Ishikawa (cell line): ENCODE measurements around the gene IHH.

Source experiments
- CEBPB ChIP-seq: IDR thresholded peaks from 2 replicates; pipeline ENCODE4 v1.6.1; 2012
- CREB1 ChIP-seq: IDR thresholded peaks from 2 replicates; pipeline ENCODE4 v1.6.1; 2012; ENCODE audit warnings: low read depth
- EGR1 ChIP-seq: IDR thresholded peaks from 2 replicates; pipeline ENCODE4 v1.6.1; 2012
- EP300 ChIP-seq: IDR thresholded peaks from 2 replicates; pipeline ENCODE4 v1.6.1; 2012; ENCODE audit warnings: borderline replicate concordance
- FOXM1 ChIP-seq: IDR thresholded peaks from 2 replicates; pipeline ENCODE4 v1.6.1; 2012; ENCODE audit warnings: low read depth, borderline replicate concordance
- NFIC ChIP-seq: IDR thresholded peaks from 2 replicates; pipeline ENCODE4 v1.6.1; 2012
- RAD21 ChIP-seq: IDR thresholded peaks from 2 replicates; pipeline ENCODE4 v1.6.1; 2012; ENCODE audit warnings: low read depth
- TAF1 ChIP-seq: IDR thresholded peaks from 2 replicates; pipeline ENCODE4 v1.6.1; 2012; ENCODE audit warnings: low read depth, mild to moderate bottlenecking
- TCF12 ChIP-seq: IDR thresholded peaks from 2 replicates; pipeline ENCODE4 v1.6.1; 2012; ENCODE audit warnings: low read depth
- TEAD4 ChIP-seq: IDR thresholded peaks from 2 replicates; pipeline ENCODE4 v1.6.1; 2012
- YY1 ChIP-seq: IDR thresholded peaks from 2 replicates; pipeline ENCODE4 v1.6.1; 2012; ENCODE audit warnings: low read depth
- ZBTB7A ChIP-seq: IDR thresholded peaks from 2 replicates; pipeline ENCODE4 v1.6.1; 2012; ENCODE audit warnings: low read depth
- TF ChIP-seq, protein P1 (sequence below): IDR thresholded peaks from 2 replicates; pipeline ENCODE4 v1.6.1; 2012
- TF ChIP-seq, protein P2 (sequence below): IDR thresholded peaks from 2 replicates; pipeline ENCODE4 v1.6.1; 2012
- TF ChIP-seq, protein P3 (sequence below): IDR thresholded peaks from 2 replicates; pipeline ENCODE4 v1.6.1; 2012; ENCODE audit warnings: low read depth, mild to moderate bottlenecking

The IHH gene

GRCh38 chr2:219090436-219091299 lies 29.9 kb upstream of the IHH start:
- no peak for TF ChIP-seq ZBTB7A
- no peak for TF ChIP-seq TEAD4
- TF ChIP-seq EP300, result no peak

- no peak for TF ChIP-seq ZBTB7A
- no peak for TF ChIP-seq TEAD4
Observed at GRCh38 chr2:219089330-219089729, 28.6 kb upstream of the IHH start.

DNA sequence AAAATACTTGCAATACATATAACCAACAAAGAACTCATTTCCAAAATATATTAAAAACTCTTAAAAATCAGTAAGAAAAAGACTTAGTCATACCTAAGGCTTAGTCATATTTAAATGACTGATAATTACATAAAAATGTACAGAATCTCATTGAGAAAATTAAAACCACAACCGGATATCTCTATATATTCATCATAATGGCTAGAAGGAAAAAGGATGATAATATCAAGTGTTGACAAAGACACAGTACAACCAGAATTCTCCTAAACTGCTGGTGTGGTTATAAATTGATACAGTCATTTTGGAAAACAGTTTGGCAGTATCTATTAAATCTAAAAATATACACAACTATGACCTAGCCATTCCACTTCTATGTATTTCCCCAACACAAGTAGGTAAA lies 27.1 kb upstream of the IHH start:
- TF ChIP-seq TAF1, result no peak
- TF ChIP-seq, protein P1, sequence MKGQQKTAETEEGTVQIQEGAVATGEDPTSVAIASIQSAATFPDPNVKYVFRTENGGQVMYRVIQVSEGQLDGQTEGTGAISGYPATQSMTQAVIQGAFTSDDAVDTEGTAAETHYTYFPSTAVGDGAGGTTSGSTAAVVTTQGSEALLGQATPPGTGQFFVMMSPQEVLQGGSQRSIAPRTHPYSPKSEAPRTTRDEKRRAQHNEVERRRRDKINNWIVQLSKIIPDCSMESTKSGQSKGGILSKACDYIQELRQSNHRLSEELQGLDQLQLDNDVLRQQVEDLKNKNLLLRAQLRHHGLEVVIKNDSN, result no peak
- TF ChIP-seq CEBPB, result no peak
- TF ChIP-seq TEAD4, result no peak
- TF ChIP-seq FOXM1, result no peak
- TF ChIP-seq ZBTB7A, result no peak
- no peak for TF ChIP-seq YY1
- no peak for TF ChIP-seq EP300
- TF ChIP-seq, protein P2, sequence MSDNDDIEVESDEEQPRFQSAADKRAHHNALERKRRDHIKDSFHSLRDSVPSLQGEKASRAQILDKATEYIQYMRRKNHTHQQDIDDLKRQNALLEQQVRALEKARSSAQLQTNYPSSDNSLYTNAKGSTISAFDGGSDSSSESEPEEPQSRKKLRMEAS, result no peak
- no peak for TF ChIP-seq CREB1

- TF ChIP-seq, protein P3, sequence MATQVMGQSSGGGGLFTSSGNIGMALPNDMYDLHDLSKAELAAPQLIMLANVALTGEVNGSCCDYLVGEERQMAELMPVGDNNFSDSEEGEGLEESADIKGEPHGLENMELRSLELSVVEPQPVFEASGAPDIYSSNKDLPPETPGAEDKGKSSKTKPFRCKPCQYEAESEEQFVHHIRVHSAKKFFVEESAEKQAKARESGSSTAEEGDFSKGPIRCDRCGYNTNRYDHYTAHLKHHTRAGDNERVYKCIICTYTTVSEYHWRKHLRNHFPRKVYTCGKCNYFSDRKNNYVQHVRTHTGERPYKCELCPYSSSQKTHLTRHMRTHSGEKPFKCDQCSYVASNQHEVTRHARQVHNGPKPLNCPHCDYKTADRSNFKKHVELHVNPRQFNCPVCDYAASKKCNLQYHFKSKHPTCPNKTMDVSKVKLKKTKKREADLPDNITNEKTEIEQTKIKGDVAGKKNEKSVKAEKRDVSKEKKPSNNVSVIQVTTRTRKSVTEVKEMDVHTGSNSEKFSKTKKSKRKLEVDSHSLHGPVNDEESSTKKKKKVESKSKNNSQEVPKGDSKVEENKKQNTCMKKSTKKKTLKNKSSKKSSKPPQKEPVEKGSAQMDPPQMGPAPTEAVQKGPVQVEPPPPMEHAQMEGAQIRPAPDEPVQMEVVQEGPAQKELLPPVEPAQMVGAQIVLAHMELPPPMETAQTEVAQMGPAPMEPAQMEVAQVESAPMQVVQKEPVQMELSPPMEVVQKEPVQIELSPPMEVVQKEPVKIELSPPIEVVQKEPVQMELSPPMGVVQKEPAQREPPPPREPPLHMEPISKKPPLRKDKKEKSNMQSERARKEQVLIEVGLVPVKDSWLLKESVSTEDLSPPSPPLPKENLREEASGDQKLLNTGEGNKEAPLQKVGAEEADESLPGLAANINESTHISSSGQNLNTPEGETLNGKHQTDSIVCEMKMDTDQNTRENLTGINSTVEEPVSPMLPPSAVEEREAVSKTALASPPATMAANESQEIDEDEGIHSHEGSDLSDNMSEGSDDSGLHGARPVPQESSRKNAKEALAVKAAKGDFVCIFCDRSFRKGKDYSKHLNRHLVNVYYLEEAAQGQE, result no peak
- no peak for TF ChIP-seq TEAD4
- no peak for TF ChIP-seq TCF12
- TF ChIP-seq RAD21, result no peak
- no peak for TF ChIP-seq ZBTB7A
- no peak for TF ChIP-seq YY1
- no peak for TF ChIP-seq CEBPB
- TF ChIP-seq, protein P2, result no peak
- no peak for TF ChIP-seq EP300
- no peak for TF ChIP-seq CREB1
- TF ChIP-seq FOXM1, result no peak
- no peak for TF ChIP-seq TAF1
- no peak for TF ChIP-seq EGR1
- TF ChIP-seq NFIC, result no peak
Observed at GRCh38 chr2:219087361-219087760, 26.6 kb upstream of the IHH start.

DNA sequence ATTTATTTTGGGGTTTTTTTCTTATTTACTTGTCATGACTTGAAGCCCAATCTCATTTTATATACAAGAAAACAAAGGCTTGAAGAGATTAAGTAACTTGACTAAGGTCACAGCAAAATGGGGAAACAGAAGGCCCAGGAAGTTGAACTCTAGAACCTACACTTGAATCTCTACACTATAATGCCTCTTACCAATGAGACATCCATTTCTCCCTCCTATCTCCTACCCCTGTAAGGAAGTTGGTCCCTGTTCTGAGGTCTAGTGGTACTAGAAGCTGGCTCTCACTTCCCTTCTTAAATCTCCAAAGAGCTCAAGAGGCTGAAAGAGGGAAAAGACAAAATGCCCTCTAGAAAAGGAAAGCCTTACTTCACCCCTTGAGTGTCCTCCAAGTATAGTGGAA lies 25.5 kb upstream of the IHH start:
- TF ChIP-seq YY1, result no peak

- TF ChIP-seq, protein P3, result no peak
- TF ChIP-seq, protein P1, result no peak
- TF ChIP-seq EGR1 (no peak), EP300 (no peak), TAF1 (no peak), NFIC (no peak), YY1 (no peak), ZBTB7A (no peak), FOXM1 (no peak), CREB1 (no peak), TCF12 (no peak), TEAD4 (no peak), RAD21 (no peak), CEBPB (no peak)
- TF ChIP-seq, protein P2, result no peak
Observed at GRCh38 chr2:219084791-219085190, 24.1 kb upstream of the IHH start.
